Spleen (tissue), 11 donors: Measurements from ENCODE around the gene FERD3L. TPM values are rescaled to one million over a fixed set of nuclear protein-coding genes. Genes with fewer than 3 reads are reported as not detected.

Experiments used
- DNase-seq: peaks from one replicate; pipeline ENCODE4 v3.0.0-alpha.2; 2020
- H3K27ac ChIP-seq, 8 donors: fragments of 200-600 bp; sonication (generic) in 7 of 8; 1 replicate in 4 of 8; 2 replicates in 4 of 8; pipeline versions ENCODE4 v1.5.0 to v1.8.0; 2016 to 2021; ENCODE audit warnings: inconsistent platforms in 4 of 8, mild to moderate bottlenecking in 4 of 8, moderate library complexity in 1 of 8
- H3K27me3 ChIP-seq, 7 donors: fragments of 200-600 bp; sonication (generic) in 6 of 7; replicated peaks in 1 of 7; 1 replicate in 4 of 7; 2 replicates in 3 of 7; pipeline versions ENCODE4 v1.5.0 to v1.8.0; 2016 to 2021; ENCODE audit warnings: inconsistent platforms in 3 of 7, mild to moderate bottlenecking in 1 of 7
- H3K36me3 ChIP-seq, 6 donors: fragments of 200-600 bp; sonication (generic) in 5 of 6; 1 replicate in 4 of 6; 2 replicates in 2 of 6; pipeline versions ENCODE4 v1.5.0 to v1.8.0; 2016 to 2021; ENCODE audit warnings: inconsistent platforms in 2 of 6
- H3K4me1 ChIP-seq, 6 donors: fragments of 200-600 bp; sonication (generic) in 5 of 6; 1 replicate in 3 of 6; 2 replicates in 3 of 6; pipeline versions ENCODE4 v1.5.0 to v1.8.0; 2016 to 2021; ENCODE audit warnings: inconsistent platforms in 3 of 6
- H3K4me3 ChIP-seq, 8 donors: fragments of 200-600 bp; sonication (generic) in 7 of 8; 1 replicate in 4 of 8; 2 replicates in 4 of 8; pipeline versions ENCODE4 v1.5.0 to v1.8.0; 2016 to 2021; ENCODE audit warnings: inconsistent platforms in 4 of 8, mild to moderate bottlenecking in 4 of 8, moderate library complexity in 2 of 8
- H3K9me3 ChIP-seq, 8 donors: fragments of 200-600 bp; sonication (generic) in 7 of 8; 1 replicate in 4 of 8; 2 replicates in 4 of 8; pipeline versions ENCODE4 v1.5.0 to v1.8.0; 2016 to 2021; ENCODE audit warnings: inconsistent platforms in 4 of 8
- CTCF ChIP-seq, 11 experiments: fragments of 200-600 bp in 7 of 11; fragments of 450-650 bp in 4 of 11; sonication (generic) in 4 of 11; IDR thresholded peaks in 8 of 11; conservative IDR thresholded peaks in 3 of 11; 1 replicate in 7 of 11; 2 replicates in 4 of 11; pipeline versions ENCODE4 v1.4.0 to v1.8.0; 2016 to 2021; ENCODE audit warnings: antibody characterized with exemption in 11 of 11, inconsistent platforms in 4 of 11, mild to moderate bottlenecking in 1 of 11
- POLR2A ChIP-seq, 3 donors: fragments of 450-650 bp; IDR thresholded peaks; one replicate each; pipeline ENCODE4 v1.5.1; 2017; ENCODE audit warnings: antibody characterized with exemption in 3 of 3, mild to moderate bottlenecking in 1 of 3
- POLR2AphosphoS5 ChIP-seq, 3 donors: sonication (generic); formaldehyde crosslinking; IDR thresholded peaks; one replicate each; pipeline ENCODE4 v1.5.1; 2017; ENCODE audit warnings: antibody characterized with exemption in 3 of 3
- WGBS, 5 donors: extraction: QIAGEN DNeasy Blood & Tissue Kit in 3 of 5; methylation state at CpG; one replicate each; pipeline versions ENCODE4 v1.1.5 to v1.1.7; 2013 to 2018; 5-methylcytosine and 5-hydroxymethylcytosine counted together
- intact Hi-C: fragments of 100-400 bp; cut with DNase I; formaldehyde crosslinking; loops from one replicate; pipeline ENCODE4 v1.15.0; 2023; ENCODE audit warnings: low total_unique reads
- polyA plus RNA-seq, 3 donors: library from polyadenylated mRNA; stranded (reverse); fragments of 200-250 nt; gene quantifications; one replicate each; pipeline ENCODE4 v1.2.1, GENCODE V29; 2013
- total RNA-seq, 7 donors: library from RNA; depleted of rRNA in 3 of 7; stranded (reverse); fragments of >200 nt in 3 of 7; fragmentation: NEBNext Ultra II Directional in 4 of 7; extraction: Animal tissue kit (Norgen Biotek cat#: 25700) in 4 of 7; gene quantifications; one replicate each; pipeline versions ENCODE4 v1.1.0 to v1.2.1, GENCODE V29; 2016 to 2021
- donor health status: healthy with polysubstance abuse.
- donor health status: DM: no; HTN: no; CAD: no; lungs with moderate emphysema.
- donor health status: DM: no; HTN: no; CAD: no.
- donor health status: Bipolar disorder and iron deficiency.
- donor health status: healthy.
- donor health status: DM: no; HTN: no; CAD: no.
- donor health status: DM: yes; HTN: yes; CAD: no.

The FERD3L gene
- total and polyA plus RNA-seq, 10 donors: not detected

- TF ChIP-seq CTCF (IDR thresholded peaks at IDR 0.05 in 8 of 11, conservative IDR thresholded peaks at IDR 0.05 in 3 of 11): no peak
- no peak for TF ChIP-seq POLR2A (IDR thresholded peaks at IDR 0.05)
- TF ChIP-seq POLR2AphosphoS5 (IDR thresholded peaks at IDR 0.05): no peak
- WGBS, 5 donors: 14 to 22% (median 20%) methylated on average over 11 of the region's 11 CpGs
- Histone ChIP-seq H3K27me3 (peaks cover 4 to 100% (median 96%) of the 10 kb centered on the region in 7 donors), H3K36me3 (no peaks in the 10 kb centered on the region), H3K4me1 (peaks cover 0 to 33% (median 25%) of the 10 kb centered on the region in 6 donors), H3K27ac (no peak overlapping the region), H3K4me3 (no peak overlapping the region), H3K9me3 (no peaks in the 10 kb centered on the region)
- intact Hi-C loops: no loop called here
- no peak for DNase-seq
These were observed 35.9 kb downstream of the FERD3L start for GRCh38 chr7:19109000-19109946.

- Histone ChIP-seq H3K9me3 (no peaks in the 10 kb centered on the region), H3K4me1 (peaks cover 0 to 31% (median 25%) of the 10 kb centered on the region in 6 donors), H3K4me3 (peak overlapping the region in 4 of 8 donors; percentile 7 to 44 (median 12)), H3K27me3 (peaks cover 4 to 100% (median 86%) of the 10 kb centered on the region in 7 donors), H3K36me3 (no peaks in the 10 kb centered on the region), H3K27ac (no peak overlapping the region)
- TF ChIP-seq POLR2AphosphoS5 (IDR thresholded peaks at IDR 0.05) (no peak), POLR2A (IDR thresholded peaks at IDR 0.05) (no peak), CTCF (IDR thresholded peaks at IDR 0.05 in 8 of 11, conservative IDR thresholded peaks at IDR 0.05 in 3 of 11) (no peak)
- intact Hi-C loops: no loop called here
- no peak for DNase-seq
- whole genome bisulfite sequencing, 5 donors: 2 to 4% (median 2%) methylated on average over 48 of the region's 48 CpGs
These were observed 37.7 kb downstream of the FERD3L start for GRCh38 chr7:19107356-19108146.

DNA sequence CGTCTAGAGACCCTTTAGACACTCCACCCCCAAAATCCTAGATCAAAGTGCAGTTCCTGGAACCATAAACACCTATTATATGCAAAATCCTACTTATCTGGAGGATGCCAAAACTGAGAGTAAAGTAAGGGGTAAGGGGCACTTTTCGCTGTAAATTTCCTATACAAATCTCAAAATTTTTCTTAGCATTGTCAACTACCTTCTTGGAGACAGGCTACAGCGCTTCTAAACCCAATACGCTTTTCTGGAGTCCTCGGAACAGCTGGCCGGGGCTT, 38.2 kb downstream of the FERD3L start:
- peaks cover 0 to 26% (median 21%) of the 10 kb centered on the region in 6 donors for H3K4me1 ChIP-seq
- H3K36me3 ChIP-seq: no peaks in the 10 kb centered on the region
- peaks cover 4 to 100% (median 80%) of the 10 kb centered on the region in 7 donors for H3K27me3 ChIP-seq
- WGBS, 5 donors: 3 to 8% (median 6%) methylated on average over 6 of the region's 6 CpGs
- peak overlapping the region in 3 of 8 donors; percentile 7 to 44 (median 12) for H3K4me3 ChIP-seq
- DNase-seq: no peak
- TF ChIP-seq CTCF (IDR thresholded peaks at IDR 0.05 in 8 of 11, conservative IDR thresholded peaks at IDR 0.05 in 3 of 11) (no peak), POLR2AphosphoS5 (IDR thresholded peaks at IDR 0.05) (no peak), POLR2A (IDR thresholded peaks at IDR 0.05) (no peak)
- H3K9me3 ChIP-seq: no peaks in the 10 kb centered on the region
- intact Hi-C loops: no loop called here
- H3K27ac ChIP-seq: no peak overlapping the region
